ENCODE results near the gene SLAMF7. TPM values are rescaled to one million over a fixed set of nuclear protein-coding genes. Genes with fewer than 3 reads are reported as not detected.

The SLAMF7 gene
- total and polyA plus RNA-seq, 2 experiments from 2014 or later, result 0.11 TPM; not detected in 1

GRCh38 chr1:160761886-160762285 lies 22.8 kb downstream of the SLAMF7 start:
- Histone ChIP-seq H3K27me3 (ENCODE audit: insufficient read depth) (no peaks in the 10 kb centered on the region), H2AFZ (no peak overlapping the region), H3K9me2 (ENCODE audit: insufficient read depth) (peaks cover 12% of the 10 kb centered on the region; the same call in 1 of the 2 replicates), H3K79me2 (replicated peaks; ENCODE audit: insufficient read depth) (no peaks in the 10 kb centered on the region), H3F3A (replicated peaks; ENCODE audit: low read depth) (no peaks in the 10 kb centered on the region), H4K20me1 (replicated peaks; ENCODE audit: insufficient read depth) (no peaks in the 10 kb centered on the region), H3K36me3 (ENCODE audit: insufficient read depth) (no peaks in the 10 kb centered on the region), H3K27ac (ENCODE audit: low read depth) (no peak overlapping the region), H3K4me3 (no peak overlapping the region), H3K4me1 (ENCODE audit: insufficient read depth) (no peaks in the 10 kb centered on the region), H3K4me2 (no peak overlapping the region)
- H3K9me3 Mint-ChIP-seq, result no peaks in the 10 kb centered on the region
- H3K4me1 Mint-ChIP-seq, result no peaks in the 10 kb centered on the region
- DNase-seq (ENCODE audit: low spot score) (no peak), ATAC-seq (no peak)
- H3K27me3 Mint-ChIP-seq (ENCODE audit: insufficient read depth, low read depth, poor library complexity), result no peaks in the 10 kb centered on the region
- no peak for TF ChIP-seq REST (IDR thresholded peaks at IDR 0.05; ENCODE audit: unreplicated experiment)
- TF ChIP-seq CREB1 (CRISPR knock-in tag; IDR thresholded peaks at IDR 0.05; ENCODE audit: low read depth), result no peak
- TF ChIP-seq ETS1 (IDR thresholded peaks at IDR 0.05), result no peak
- no peak for TF ChIP-seq ZNF114 (CRISPR knock-in tag; IDR thresholded peaks at IDR 0.05)
- TF ChIP-seq JUNB (IDR thresholded peaks at IDR 0.05; ENCODE audit: unreplicated experiment), result no peak
- TF ChIP-seq CTCF (conservative IDR thresholded peaks at IDR 0.05; ENCODE audit: low read depth in 2 of 2), result no peak
- no peak for TF ChIP-seq EZH2 (IDR thresholded peaks at IDR 0.05; ENCODE audit: low read depth, unreplicated experiment)
- TF ChIP-seq ZNF331 (CRISPR knock-in tag; IDR thresholded peaks at IDR 0.05; ENCODE audit: low read depth), result no peak
- TF ChIP-seq EZH2phosphoT487 (IDR thresholded peaks at IDR 0.05; ENCODE audit: unreplicated experiment), result no peak
- no peak for TF ChIP-seq NANOG (IDR thresholded peaks at IDR 0.05; ENCODE audit: borderline replicate concordance)
- TF ChIP-seq ZNF462 (CRISPR knock-in tag; IDR thresholded peaks at IDR 0.05), result no peak
- no peak for TF ChIP-seq STAT1 (IDR thresholded peaks at IDR 0.05; ENCODE audit: unreplicated experiment)
- TF ChIP-seq POLR2AphosphoS5 (IDR thresholded peaks at IDR 0.05; ENCODE audit: low read depth), result no peak
- H3K27ac Mint-ChIP-seq, result no peak overlapping the region
- no peak overlapping the region for H3K4me3 Mint-ChIP-seq
- H3K36me3 Mint-ChIP-seq (ENCODE audit: low read depth), result no peaks in the 10 kb centered on the region
